Stimulated activated naive CD8-positive, alpha-beta T cell treated with anti-CD3 and anti-CD28 coated beads, Interleukin-15, amount 100 ng/mL, for 72 hours (primary cell): ENCODE measurements around the gene DTNBP1.
"Not testable (repeated sequence)": the region's sequence is repeated elsewhere in the genome, so short reads cannot be mapped to it uniquely, and the experiment has no call there.

ENCODE experiments used
- ATAC-seq: fragments of 150-1000 bp; cut with Tn5 transposase; 2 replicates; pipeline ENCODE4 v1.10.0; 2021; ENCODE audit warnings: mild to moderate bottlenecking, moderate library complexity
- DNase-seq, 2 donors: peaks; one replicate each; pipeline ENCODE4 v3.0.0; 2021 to 2022
- H3K27ac Mint-ChIP-seq, 2 donors: one replicate each; pipeline ENCODE4 v1.8.0; 2022; ENCODE audit warnings: mild to moderate bottlenecking in 2 of 2, mixed read lengths in 2 of 2, moderate library complexity in 2 of 2
- H3K27me3 Mint-ChIP-seq: one replicate; pipeline ENCODE4 v1.8.0; 2022; ENCODE audit warnings: mixed read lengths
- H3K4me1 Mint-ChIP-seq: one replicate; pipeline ENCODE4 v1.8.0; 2022; ENCODE audit warnings: mild to moderate bottlenecking, mixed read lengths
- H3K4me3 Mint-ChIP-seq, 2 donors: one replicate each; pipeline ENCODE4 v1.8.0; 2022; ENCODE audit warnings: mild to moderate bottlenecking in 2 of 2, mixed read lengths in 2 of 2, moderate library complexity in 1 of 2
- H3K9me3 Mint-ChIP-seq, 2 donors: one replicate each; pipeline ENCODE4 v1.8.0; 2022; ENCODE audit warnings: mixed read lengths in 2 of 2

Gene DTNBP1

DNA sequence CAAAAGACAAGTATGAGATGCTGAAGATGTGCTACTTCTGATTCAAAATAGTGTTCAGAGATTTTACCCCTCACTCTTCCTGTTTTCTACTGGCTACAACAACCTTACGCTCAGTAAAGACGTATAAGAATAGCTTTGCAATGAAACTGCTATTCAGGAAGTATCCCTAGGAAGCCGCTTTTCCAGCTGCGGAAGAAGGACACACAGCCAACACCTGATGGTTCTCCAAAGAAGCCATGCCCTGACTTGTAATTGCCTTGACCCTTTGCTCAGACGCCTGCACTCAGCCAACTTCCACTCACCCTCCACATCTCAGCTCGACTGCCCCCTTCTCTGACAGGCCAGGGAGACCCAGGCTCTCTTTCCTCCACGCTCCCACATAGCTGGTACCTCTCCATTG, 111.6 kb downstream of the DTNBP1 start:
- H3K9me3 Mint-ChIP-seq = no peaks in the 10 kb centered on the region
- H3K4me3 Mint-ChIP-seq = no peak overlapping the region
- ATAC-seq = no peak
- no peaks in the 10 kb centered on the region for H3K27me3 Mint-ChIP-seq
- H3K4me1 Mint-ChIP-seq = peaks cover 17% of the 10 kb centered on the region
- no peak for DNase-seq
- peak overlapping the region in 1 of 2 donors; percentile 90 for H3K27ac Mint-ChIP-seq

DNA sequence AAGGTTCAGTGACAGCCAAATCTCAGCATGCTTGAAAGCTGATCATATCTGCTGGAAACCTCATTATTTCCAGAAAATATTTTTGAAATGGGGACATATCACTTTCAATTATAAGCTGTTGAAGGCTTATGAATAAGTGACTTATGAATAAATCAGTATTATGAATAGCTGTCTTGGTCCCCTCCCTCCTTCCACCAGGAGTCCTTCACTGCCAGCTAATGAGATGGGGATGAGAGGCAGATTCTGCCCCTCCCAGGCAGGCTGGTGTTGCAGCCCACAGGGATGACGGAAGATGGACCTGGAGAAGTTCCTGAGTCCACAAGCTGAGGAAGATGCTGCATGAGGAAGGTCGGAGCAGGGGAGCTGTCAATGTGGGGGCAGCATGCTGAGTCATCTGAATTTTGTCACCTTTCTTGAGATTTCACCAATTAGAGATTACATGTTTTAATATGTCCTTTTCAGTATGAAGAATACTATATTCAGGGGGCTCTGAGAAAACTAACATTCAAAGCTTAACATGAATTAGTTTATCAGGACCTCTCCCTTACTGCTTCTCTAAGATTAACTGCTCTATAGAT, 112.2 kb downstream of the DTNBP1 start:
- Mint-ChIP-seq H3K4me1 (peaks cover 17% of the 10 kb centered on the region), H3K27ac (peak overlapping the region; percentile 8 to 22), H3K4me3 (no peak overlapping the region), H3K9me3 (no peaks in the 10 kb centered on the region), H3K27me3 (no peaks in the 10 kb centered on the region)
- DNase-seq = no peak
- no peak for ATAC-seq

DNA sequence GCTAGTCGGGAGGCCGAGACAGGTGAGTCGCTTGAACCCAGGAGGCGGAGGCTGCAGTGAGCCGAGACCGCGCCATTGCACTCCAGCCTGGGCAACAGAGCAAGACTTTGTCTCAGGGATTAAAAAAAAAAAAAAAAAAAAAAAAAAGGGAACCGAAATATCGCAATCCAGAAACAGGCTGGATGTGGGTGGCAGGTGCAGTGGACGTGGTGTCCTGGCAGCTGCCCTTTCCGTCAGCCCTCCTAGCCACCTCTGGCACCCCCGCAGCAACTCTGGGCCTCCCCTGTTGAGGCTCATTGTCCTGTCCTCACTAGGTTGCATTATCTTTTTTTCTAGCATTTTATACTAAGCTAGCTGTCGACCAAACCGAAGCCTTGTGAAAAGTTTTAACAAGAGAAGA, 113.5 kb downstream of the DTNBP1 start:
- Mint-ChIP-seq H3K4me3 (no peak overlapping the region), H3K27ac (no peak overlapping the region), H3K27me3 (no peaks in the 10 kb centered on the region), H3K4me1 (peaks cover 17% of the 10 kb centered on the region), H3K9me3 (peaks cover 0 to under 1% of the 10 kb centered on the region in 2 donors)
- DNase-seq (no peak), ATAC-seq (no peak)

DNA sequence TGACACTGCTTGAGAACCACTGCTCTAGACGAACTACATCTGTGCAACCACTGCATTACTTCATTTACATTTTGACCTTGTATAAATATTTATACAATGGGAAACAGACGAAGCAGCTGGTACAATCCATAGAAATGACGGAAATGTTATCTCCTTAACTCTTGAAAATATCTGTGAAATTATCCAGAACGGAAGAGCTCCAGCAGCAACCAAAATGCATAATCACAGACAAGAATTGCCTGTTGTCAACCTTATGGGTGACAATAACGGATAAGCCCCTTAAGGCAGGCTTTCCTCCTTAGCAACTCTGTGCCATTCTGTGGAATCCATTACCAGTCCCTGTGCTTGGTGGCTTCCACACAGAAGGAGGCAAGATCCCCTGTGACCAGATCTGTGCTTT, 115.4 kb downstream of the DTNBP1 start:
- Mint-ChIP-seq H3K27me3 (no peaks in the 10 kb centered on the region), H3K9me3 (peaks cover 6 to 13% of the 10 kb centered on the region in 2 donors), H3K27ac (no peak overlapping the region), H3K4me3 (no peak overlapping the region), H3K4me1 (peaks cover 17% of the 10 kb centered on the region)
- DNase-seq = no peak
- ATAC-seq = no peak

DNA sequence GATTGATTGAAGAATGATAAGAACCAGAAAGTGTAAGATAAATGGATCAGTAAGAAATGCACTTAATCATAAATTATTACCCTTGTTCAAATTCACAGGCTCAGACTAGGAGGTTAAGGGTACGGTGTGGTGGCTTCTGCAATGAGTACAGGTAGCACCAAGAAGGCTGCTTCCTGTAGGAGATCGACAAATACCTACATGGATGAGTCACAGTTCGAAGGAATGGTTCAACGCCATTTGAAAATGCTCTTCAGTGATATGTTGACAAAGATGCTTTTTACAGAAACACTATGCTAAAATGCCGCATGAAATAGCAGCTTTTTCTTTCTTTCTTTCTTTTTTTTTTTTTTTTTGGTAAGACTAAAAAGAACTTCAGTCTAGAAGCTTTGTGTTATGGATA, 116.2 kb downstream of the DTNBP1 start:
- peaks cover 6 to 13% of the 10 kb centered on the region in 2 donors for H3K9me3 Mint-ChIP-seq
- peaks cover 13% of the 10 kb centered on the region for H3K4me1 Mint-ChIP-seq
- no peak overlapping the region for H3K27ac Mint-ChIP-seq
- DNase-seq = no peak
- no peak for ATAC-seq
- no peaks in the 10 kb centered on the region for H3K27me3 Mint-ChIP-seq
- no peak overlapping the region for H3K4me3 Mint-ChIP-seq

DNA sequence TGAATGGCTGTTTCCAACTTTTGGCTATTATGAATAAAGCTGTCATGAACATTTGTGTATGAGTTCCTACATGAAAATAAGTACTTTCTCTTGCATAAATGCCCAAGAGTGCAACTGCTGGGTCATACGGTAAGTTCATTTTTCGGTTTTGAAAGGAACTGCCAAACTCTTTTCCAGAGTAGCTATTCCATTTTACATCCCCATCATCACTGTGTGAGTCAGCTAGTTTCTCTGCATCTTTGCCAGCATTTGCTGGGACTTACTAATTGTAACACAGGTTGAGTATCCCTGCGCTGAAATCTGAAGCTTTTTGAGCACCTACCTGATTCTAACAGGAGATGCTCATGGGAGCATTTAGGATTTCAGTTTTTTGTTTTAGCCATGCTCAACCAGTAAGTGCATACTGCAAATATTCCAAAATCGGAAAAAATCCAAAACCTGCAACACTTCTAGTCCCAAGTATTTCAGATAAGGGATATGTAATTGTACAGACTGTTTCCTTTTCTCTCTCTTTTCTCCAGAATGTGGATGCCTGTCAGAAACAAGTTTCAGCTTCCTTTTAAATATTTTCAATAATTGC, 118.4 kb downstream of the DTNBP1 start:
- Mint-ChIP-seq H3K27ac (no peak overlapping the region), H3K4me3 (no peak overlapping the region), H3K9me3 (peaks cover 6 to 13% of the 10 kb centered on the region in 2 donors), H3K4me1 (no peaks in the 10 kb centered on the region), H3K27me3 (no peaks in the 10 kb centered on the region)
- ATAC-seq = no peak
- no peak for DNase-seq

DNA sequence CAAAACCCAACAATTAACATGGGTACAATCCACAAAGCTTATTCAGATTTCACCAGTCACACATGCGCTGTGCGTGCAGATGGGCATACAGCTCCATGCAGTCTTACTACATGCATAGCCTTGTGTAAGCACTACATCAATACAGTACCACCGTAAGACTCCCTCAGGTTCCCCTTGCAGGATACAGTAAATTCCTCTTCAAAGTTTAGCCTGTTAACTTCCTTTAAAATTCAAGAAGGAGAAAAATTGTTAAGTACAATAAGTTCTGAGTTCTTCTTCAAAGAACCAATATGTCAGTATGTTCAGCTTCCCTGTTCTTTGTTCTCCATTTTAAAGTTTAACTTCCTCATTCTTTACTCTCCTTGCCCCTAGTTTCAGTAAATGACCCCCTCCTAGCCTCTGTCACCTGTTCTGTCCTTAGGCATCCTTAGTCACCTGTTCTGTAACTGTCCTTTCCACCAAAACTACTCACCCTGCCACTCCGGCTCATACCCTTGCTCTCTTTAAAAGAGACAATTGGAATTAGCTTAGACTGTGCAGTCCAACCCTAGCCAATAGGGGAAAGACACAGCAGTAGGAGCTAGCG, 119.4 kb downstream of the DTNBP1 start:
- DNase-seq, H3K4me1 Mint-ChIP-seq, H3K27ac Mint-ChIP-seq, H3K27me3 Mint-ChIP-seq, H3K4me3 Mint-ChIP-seq, ATAC-seq: not testable (repeated sequence)
- peaks cover 6 to 13% of the 10 kb centered on the region in 2 donors for H3K9me3 Mint-ChIP-seq

DNA sequence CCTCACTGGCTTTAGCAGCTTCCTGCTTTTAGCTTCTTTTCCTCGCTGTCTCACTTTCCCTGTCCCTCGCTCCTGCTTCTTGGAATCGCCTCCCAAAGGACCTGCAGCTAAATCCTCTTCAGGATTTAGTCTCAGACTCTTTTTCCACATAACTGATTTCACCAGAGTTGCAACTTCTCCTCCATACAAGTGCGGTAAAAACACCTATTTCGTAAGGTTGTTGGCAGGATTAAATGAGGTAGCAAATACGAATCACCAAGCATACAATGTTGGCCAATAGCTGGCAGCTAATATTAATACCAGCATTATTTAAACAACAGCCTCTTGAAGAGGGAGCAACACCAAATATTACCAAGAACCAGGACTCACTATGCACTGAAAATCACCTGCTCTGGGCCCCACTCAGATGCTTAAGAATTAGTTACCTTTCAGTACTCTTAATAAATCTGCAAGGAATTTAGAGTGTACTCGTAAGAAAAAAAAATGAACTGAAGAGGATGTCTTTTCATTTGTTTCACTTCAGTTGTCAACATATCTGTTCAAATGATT, 123.0 kb downstream of the DTNBP1 start:
- no peak for DNase-seq
- H3K4me1 Mint-ChIP-seq = peaks cover 4% of the 10 kb centered on the region
- ATAC-seq = no peak
- peaks cover 6 to 24% of the 10 kb centered on the region in 2 donors for H3K9me3 Mint-ChIP-seq
- H3K27me3 Mint-ChIP-seq = no peaks in the 10 kb centered on the region
- H3K4me3 Mint-ChIP-seq = no peak overlapping the region
- peak overlapping the region in 1 of 2 donors; percentile 70 for H3K27ac Mint-ChIP-seq

DNA sequence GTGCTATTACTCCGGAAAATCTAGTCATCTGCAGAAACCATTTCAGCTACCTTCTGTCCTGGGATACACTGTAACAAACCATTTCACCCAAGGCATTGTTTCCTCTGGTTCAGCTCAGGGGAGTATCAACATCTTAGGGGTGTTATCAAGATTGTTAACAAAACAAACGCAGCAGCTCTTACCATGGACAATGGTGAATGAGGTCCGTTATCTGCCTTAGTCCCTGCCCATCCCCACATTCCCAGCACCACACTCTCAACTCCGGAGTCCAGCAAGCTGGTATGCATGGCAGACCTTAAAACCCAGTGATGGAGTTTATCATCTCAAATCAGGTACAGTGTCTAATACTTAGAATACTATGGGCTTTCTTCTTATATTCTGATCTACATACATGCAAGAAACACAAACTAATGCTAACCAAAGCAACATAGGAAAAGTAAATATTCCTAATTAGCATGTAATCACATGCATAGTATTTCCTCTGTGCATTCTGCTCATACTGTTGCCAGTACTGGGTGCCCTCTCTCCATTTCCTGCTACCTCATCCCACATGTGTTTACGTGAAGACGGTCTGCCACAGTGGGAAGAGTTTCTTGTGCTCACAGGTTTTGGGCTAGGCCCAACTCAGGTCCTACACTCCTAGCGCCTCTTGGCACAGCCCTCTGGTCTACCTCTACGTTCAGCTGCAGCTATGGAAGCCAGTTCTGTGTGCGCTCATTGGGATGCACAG, 123.9 kb downstream of the DTNBP1 start:
- ATAC-seq = no peak
- H3K27me3 Mint-ChIP-seq = no peaks in the 10 kb centered on the region
- peaks cover 6 to 19% of the 10 kb centered on the region in 2 donors for H3K9me3 Mint-ChIP-seq
- no peak overlapping the region for H3K4me3 Mint-ChIP-seq
- DNase-seq = no peak
- peaks cover 4% of the 10 kb centered on the region for H3K4me1 Mint-ChIP-seq
- H3K27ac Mint-ChIP-seq = peak overlapping the region in 1 of 2 donors; percentile 46

DNA sequence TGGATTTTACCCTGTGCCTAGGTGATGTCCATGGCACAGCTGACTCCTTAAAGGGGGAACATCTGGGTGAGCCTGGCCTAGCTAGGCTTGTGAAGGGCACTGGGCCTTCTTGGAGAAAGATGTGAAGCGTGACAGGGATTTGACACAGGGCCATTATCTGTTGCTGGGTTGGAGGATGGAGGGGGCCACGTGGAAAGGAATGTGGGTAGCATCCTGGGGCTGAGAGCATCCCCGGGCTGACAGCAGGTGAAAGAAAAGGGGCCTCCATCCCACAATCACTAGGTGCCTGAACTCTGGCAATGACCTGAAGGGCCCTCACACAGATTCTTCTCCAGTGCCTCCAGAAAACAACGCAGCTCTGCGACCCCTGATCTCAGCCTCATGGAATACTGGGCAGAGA, 124.7 kb downstream of the DTNBP1 start:
- H3K9me3 Mint-ChIP-seq = peaks cover 0 to 11% of the 10 kb centered on the region in 2 donors
- no peak for DNase-seq
- peaks cover 4% of the 10 kb centered on the region for H3K4me1 Mint-ChIP-seq
- no peak for ATAC-seq
- H3K4me3 Mint-ChIP-seq = no peak overlapping the region
- no peak overlapping the region for H3K27ac Mint-ChIP-seq
- no peaks in the 10 kb centered on the region for H3K27me3 Mint-ChIP-seq

DNA sequence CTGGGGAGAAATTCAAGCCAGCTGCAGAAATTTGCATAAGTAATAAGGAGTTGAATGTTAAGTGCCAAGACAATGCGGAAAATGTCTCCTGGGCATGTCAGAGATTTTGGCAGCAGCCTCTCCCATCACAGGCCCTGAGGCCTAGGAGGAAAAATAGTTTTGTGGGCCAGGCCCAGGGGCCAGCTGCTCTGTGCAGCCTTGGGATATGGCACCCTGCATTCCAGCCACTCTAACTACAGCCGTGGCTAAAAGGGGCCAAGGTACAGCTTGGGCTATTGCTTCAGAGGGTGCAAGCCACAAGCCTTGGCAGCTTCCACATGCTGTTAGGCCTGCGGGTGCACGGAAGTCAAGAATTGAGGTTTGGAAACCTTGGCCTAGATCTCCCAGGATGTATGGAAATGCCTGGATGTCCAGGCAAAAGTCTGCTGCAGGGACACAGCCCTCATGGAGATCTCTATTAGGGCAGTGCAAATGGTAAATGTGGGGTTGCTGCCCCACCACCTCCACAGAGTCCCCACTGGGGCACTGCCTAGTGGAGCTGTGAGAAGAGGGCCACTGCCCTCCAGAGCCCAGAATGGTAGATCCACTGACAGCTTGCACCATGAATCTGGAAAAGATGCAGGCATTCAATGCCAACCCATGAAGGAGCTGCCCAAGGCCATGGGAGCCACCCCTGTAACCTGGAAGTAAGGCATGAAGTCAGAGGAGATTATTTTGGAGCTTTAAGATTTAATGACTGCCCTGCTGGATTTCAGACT, 126.5 kb downstream of the DTNBP1 start:
- H3K27me3 Mint-ChIP-seq = no peaks in the 10 kb centered on the region
- DNase-seq (no peak), ATAC-seq (no peak)
- no peak overlapping the region for H3K27ac Mint-ChIP-seq
- no peak overlapping the region for H3K4me3 Mint-ChIP-seq
- peaks cover 4% of the 10 kb centered on the region for H3K4me1 Mint-ChIP-seq
- peaks cover 0 to 11% of the 10 kb centered on the region in 2 donors for H3K9me3 Mint-ChIP-seq

DNA sequence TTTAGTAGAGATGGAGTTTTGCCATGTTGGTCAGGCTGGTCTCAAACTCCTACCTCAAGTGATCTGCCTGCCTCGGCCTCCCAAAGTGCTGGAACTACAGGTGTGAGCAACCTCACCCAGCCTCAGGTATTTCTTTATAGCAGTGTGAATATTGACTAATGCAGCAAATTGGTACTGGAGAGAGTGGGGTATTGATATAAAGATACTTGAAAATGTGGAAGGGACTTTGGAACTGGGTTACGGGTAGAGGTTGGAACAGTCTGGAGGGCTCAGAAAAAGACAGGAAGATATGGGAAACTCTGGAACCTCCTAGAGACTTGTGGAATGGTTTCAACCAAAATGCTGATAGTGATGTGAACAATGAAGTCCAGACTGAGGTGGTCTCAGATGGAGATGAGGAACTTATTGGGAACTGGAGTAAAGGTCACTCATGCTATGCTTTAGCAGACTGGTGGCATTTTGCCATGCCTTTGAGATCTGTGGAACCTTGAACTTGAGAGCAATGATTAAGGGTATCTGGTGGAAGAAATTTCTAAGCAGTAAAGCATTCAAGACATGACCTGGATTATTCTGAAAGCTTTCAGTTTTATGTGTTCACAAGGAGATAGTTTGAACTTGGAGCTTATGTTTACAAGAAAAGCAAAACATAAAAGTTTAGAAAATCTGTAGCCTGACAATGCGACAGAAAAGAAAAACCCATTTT, 127.2 kb downstream of the DTNBP1 start:
- ATAC-seq (no peak), DNase-seq (no peak)
- H3K4me3 Mint-ChIP-seq = no peak overlapping the region
- H3K9me3 Mint-ChIP-seq = peaks cover 0 to 11% of the 10 kb centered on the region in 2 donors
- no peak overlapping the region for H3K27ac Mint-ChIP-seq
- no peaks in the 10 kb centered on the region for H3K27me3 Mint-ChIP-seq
- H3K4me1 Mint-ChIP-seq = peaks cover 10% of the 10 kb centered on the region

DNA sequence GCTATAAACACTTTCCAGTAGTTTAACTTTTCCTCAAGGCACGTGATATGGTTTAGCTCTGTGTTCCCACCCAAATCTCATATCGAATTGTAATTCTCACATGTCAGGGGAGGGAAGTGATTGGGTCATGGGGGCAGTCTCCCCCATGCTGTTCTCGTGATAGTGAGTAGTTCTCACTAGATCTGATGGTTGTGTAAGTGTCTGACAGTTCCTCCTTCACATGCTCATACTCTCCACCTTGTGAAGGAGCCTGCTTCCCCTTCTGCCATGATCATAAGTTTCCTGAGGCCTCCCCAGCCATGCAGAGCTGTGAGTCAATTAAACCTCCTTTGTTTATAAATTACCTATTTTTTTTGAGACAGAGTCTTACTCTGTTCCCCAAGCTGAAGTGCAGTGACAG, 127.9 kb downstream of the DTNBP1 start:
- Mint-ChIP-seq H3K27ac (no peak overlapping the region), H3K9me3 (peaks cover 0 to 11% of the 10 kb centered on the region in 2 donors), H3K27me3 (no peaks in the 10 kb centered on the region), H3K4me3 (no peak overlapping the region), H3K4me1 (peaks cover 16% of the 10 kb centered on the region)
- DNase-seq (no peak), ATAC-seq (no peak)

DNA sequence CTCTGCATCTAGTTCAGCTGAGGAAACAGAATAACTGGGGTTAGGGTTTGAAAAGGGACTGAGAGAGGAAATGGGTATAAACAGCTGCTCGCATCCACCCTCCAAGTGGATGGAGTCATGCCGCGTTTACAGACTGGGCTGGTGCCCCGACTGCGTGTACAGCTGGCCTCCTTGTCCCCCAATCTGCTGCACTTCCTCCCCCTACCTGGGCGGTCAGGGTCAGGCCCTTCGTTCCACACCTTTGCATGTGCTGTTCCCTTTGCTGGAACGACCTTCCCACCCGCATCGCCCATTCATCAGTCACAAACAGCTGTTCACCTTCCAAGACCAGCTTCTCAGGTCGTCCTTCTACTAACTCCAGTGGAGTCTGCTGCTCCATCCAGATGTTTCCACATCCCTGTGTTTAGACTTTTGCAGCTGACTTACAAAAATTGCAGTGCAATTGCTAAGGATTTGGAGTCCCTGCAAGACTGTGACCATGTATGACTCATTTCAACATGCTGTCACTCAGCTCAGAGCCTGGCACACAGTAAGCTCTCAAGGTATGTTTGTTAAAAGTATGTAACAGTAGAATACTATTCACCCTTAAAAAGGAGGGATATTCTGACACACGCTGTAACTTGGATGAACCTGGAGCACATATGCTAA, 129.3 kb downstream of the DTNBP1 start:
- ATAC-seq = no peak
- no peak for DNase-seq
- peaks cover 16% of the 10 kb centered on the region for H3K4me1 Mint-ChIP-seq
- no peaks in the 10 kb centered on the region for H3K27me3 Mint-ChIP-seq
- H3K4me3 Mint-ChIP-seq = no peak overlapping the region
- peak overlapping the region in 1 of 2 donors; percentile 9 for H3K27ac Mint-ChIP-seq
- H3K9me3 Mint-ChIP-seq = peaks cover 0 to 11% of the 10 kb centered on the region in 2 donors
